GM12872 (cell line): ENCODE measurements around the gene NKPD1.
A peak's percentile ranks its signal among the peaks of the same experiment; 100 is the strongest.

ENCODE experiments used
- TF ChIP-seq, protein P1 (sequence below): IDR thresholded peaks from 3 replicates; pipeline ENCODE4 v1.5.1; 2011; ENCODE audit warnings: low read depth, mild to moderate bottlenecking, low read length, moderate library complexity; ENCODE audit not compliant: insufficient read depth

NKPD1 gene

DNA sequence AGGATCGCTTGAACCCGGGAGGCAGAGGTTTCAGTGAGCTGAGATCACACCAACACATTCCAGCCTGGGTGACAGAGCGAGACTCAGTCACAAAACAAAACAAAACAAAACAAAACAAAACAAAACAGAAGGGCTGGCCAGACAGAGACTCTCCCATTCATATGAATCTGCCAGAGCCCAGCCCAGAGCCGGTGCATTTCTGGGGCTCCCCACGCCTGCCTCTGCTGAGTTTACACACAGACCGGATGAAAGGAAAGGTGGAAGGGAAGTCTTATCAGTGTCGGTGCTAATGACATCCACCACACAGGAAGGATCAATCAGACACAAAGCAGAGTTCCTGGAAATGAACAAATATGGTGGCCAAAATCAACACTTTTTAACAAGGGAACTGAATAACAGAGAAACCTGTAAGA is 10.4 kb upstream of the NKPD1 start:
- TF ChIP-seq, protein P1, sequence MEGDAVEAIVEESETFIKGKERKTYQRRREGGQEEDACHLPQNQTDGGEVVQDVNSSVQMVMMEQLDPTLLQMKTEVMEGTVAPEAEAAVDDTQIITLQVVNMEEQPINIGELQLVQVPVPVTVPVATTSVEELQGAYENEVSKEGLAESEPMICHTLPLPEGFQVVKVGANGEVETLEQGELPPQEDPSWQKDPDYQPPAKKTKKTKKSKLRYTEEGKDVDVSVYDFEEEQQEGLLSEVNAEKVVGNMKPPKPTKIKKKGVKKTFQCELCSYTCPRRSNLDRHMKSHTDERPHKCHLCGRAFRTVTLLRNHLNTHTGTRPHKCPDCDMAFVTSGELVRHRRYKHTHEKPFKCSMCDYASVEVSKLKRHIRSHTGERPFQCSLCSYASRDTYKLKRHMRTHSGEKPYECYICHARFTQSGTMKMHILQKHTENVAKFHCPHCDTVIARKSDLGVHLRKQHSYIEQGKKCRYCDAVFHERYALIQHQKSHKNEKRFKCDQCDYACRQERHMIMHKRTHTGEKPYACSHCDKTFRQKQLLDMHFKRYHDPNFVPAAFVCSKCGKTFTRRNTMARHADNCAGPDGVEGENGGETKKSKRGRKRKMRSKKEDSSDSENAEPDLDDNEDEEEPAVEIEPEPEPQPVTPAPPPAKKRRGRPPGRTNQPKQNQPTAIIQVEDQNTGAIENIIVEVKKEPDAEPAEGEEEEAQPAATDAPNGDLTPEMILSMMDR: no peak

DNA sequence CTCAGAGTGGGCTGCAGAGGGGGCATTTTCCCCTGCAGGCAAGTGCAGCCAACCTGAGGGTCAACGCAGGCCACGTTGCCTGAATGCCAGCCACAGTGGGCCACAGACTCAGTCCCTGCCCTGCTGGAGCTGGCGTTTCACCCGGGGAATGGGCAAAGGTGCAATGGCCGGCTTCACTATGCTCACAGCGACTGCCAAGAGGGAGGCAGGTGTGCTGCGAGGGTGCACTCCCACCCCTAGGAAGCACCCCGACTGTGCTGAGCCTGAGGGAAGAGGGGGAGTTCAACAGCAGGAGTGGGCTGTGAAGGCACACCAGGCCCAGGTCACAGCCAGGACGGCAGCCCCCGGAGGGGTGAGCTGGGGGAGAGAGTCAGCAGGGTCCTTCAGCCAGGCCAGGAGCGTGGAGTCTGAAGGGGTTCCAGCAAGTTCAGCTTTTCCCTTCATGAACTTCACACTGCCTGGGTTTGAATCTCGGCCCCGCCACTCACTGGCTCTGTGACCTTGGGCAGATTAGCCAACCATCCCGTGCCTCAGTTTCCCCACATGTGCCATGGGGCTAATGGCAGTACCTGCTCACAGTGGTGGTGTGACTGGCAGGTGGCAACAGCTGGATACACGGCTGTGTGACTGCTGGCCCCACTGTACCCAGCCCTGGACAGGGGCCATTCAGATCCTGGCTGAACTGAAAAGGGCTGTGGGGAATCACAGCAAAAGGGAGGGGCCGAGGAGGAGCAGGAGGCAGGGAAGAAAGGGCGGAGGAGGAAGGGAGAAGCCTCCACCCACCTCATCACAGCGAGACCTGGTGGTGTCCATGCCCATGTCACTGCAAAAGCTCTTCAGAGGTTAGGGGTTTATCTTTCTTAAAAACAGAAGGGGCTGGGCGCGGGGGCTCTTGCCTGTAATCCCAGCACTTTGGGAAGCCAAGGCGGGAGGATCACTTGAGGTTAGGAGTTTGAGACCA is 9.6 kb upstream of the NKPD1 start:
- TF ChIP-seq, protein P1: no peak

DNA sequence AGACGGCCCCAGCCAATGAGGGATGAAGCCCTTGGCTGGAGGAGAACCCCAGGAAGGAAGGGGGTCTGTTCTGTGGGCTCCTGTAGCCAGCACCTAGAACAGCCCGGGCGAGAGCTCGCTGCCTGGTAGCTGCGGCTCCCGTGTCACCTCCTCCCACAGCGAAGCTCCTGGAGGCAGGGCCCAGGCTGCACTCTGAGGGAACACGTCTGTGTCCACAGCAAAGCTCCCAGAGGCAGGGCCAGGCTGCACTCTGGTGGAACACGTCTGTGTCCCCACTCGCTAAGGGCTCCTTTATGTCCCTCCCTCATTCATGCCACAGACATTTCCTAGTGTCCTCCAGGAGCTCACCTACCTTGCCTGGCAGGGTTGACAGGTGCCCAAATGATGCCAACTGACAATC is 8.8 kb upstream of the NKPD1 start:
- TF ChIP-seq, protein P1: no peak

DNA sequence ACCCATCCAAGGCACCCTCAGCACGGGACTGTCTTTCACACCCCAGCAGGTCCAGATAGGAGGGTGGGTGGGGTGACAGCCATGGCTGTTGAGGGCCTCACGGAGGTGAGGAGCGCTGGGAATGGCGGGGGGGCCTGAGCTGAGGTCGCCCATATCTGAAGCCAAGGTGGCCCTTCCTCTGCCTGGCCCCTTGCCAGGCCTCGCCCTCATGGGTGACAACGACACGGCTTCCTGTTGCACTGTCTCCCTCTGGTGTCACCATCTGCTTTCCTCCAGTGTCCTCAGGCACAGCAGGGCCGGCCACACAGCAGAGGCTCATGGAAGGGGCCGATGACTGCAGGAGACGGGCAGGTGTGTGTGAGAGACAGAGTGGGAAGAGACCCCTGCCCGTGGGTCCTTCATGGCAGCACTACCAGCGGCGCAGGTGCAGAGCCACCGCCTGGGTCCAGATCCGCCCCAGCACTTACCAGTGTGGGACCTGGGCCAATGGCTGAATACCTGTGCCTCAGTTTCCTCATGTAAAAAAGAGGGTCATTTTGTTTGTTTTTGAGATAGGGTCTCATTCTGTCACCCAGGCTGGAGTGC is 8.1 kb upstream of the NKPD1 start:
- TF ChIP-seq, protein P1: no peak

DNA sequence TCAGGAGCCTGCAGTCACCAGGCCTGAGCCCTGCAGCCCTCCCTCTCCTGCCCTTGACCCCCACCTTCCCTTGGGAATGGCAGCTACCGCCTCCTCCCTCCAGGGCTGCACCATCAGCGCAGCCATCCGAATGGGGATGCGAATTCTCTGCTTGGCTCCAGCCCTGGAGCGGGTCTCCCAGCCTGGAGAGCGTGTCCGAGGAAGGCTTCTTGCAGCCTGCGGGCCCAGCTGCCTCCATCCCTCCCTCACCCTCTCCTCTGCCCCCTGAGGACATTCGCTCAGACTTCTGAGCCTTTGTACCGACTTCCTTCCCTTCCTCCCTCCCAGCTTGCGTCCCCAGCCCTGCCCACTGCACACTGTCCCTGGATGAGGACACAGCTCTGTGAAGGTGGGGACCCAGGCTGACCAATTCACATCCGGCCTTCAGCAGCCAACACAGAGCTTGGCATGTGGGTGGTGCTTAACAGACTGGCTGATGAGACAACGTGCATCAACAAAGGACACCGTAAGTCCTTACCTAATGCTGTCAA is 6.0 kb upstream of the NKPD1 start:
- TF ChIP-seq, protein P1: no peak

DNA sequence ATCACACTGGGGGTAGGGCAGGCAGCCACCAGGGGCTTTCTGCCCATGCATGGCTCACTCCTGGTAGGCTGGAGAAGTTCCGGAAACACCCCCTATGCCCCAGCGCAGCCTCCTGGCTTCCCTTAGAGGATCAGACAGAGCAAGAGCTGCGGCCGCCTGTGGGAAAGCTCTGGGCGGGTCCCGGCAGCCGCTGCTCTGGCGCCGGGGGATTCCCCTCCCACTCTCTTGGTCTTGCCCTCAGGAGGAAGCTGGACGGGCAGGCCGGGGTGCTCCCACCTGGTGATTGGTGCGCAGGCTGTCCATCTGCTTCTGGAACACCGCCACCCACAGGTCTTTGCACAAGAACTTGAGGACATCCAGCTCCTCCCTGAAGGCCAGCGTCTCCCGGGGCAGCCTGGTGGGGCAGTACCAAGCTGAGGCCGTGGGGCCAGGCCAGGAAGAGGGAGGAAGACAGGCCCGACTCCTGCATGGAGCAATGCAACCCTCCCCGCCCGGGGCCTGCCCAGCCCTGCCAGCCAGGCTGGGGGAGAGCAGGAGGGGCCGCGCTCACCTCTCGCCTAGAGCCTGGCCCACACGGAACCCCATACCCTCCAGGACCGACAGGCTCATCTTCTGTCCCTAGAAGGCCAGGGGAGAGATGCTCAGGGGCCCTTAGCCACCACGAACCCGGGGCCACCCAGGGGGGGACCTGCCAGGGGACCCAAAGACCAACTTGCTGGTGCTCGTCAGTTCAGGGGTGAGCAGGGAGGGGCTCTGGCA is 4.0 kb upstream of the NKPD1 start:
- TF ChIP-seq, protein P1: peak; percentile 9; the same call in 1 of the 3 replicates

DNA sequence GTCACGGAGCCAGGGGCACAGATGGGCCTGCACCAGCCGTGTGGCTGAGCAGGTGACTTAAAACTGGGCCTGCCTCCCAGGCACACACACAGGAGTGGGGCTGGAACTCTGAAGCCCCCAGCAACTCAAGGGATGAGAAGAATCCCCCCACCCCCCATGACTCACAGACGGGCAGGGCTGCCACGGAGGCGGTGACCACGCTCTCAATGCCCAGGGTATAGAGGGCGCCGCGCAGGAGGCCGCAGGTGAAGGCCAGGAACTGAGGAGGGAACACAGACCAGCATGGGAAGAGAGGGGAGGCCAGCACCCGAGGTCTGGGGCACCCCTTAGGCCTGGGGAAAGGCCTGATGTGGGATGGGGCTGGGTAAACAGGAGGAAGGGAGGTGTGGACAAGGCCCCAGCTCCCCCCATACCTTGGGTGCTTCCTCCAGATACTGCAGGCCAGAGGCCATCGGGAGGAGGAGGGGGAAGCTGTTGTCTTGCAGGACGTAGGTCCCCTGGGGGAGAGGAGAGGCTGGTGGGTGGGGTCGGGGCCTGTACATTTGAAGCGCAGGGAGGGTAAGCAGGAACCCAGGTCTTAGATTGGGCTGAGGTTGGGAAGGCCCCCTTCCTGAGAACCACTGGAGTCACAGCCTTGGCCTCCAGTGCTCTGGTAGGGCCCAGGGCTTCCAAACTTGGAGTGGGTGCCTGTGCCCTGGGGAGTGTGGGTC is 3.1 kb upstream of the NKPD1 start:
- TF ChIP-seq, protein P1: no peak
